Gastrocnemius medialis (tissue), 4 donors: ENCODE results near the gene WIPF3.

Experiments used
- CTCF ChIP-seq, 5 experiments: fragments of 450-650 bp in 3 of 5; fragments of 200-600 bp in 2 of 5; sonication (generic) in 2 of 5; IDR thresholded peaks in 4 of 5; conservative IDR thresholded peaks in 1 of 5; 1 replicate in 4 of 5; 2 replicates in 1 of 5; pipeline ENCODE4 v1.5.1; 2016 to 2019; ENCODE audit warnings: antibody characterized with exemption in 5 of 5, mild to moderate bottlenecking in 3 of 5, moderate library complexity in 3 of 5
- POLR2A ChIP-seq, 2 donors: fragments of 450-650 bp; IDR thresholded peaks; one replicate each; pipeline ENCODE4 v1.6.1; 2017; ENCODE audit warnings: antibody characterized with exemption in 2 of 2, mild to moderate bottlenecking in 2 of 2, moderate library complexity in 2 of 2

DNA sequence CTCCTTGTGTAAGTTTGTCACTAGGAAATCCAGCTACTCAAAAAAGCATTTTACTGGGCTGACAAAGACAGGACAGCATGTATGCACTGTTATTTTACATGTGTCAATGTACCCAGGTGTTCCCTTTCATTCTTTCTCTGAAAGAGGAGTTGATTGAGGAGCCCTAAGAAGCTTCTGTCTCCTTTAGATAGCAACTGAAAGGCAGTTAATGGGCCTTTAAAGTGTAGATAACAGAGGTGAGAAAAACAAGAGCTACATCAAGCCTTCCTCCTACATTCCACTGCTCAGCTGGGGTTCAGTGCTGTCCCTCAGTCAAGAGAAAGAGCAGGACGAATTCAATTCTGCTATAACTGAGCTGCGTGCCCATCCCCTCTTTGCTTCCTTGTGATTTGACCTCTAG is 12.8 kb upstream of the WIPF3 start:
- TF ChIP-seq CTCF (IDR thresholded peaks at IDR 0.05 in 4 of 5, conservative IDR thresholded peaks at IDR 0.05 in 1 of 5) (no peak), POLR2A (IDR thresholded peaks at IDR 0.05) (no peak)
